ENCODE measurements around the gene TAF5. TPM values are rescaled to one million over a fixed set of nuclear protein-coding genes. Genes with fewer than 3 reads are reported as not detected.
"Not testable (repeated sequence)": the region's sequence is repeated elsewhere in the genome, so short reads cannot be mapped to it uniquely, and the experiment has no call there.

TAF5 gene
- 10 to 100 TPM; 12.0 to 12.4 TPM for total RNA-seq

DNA sequence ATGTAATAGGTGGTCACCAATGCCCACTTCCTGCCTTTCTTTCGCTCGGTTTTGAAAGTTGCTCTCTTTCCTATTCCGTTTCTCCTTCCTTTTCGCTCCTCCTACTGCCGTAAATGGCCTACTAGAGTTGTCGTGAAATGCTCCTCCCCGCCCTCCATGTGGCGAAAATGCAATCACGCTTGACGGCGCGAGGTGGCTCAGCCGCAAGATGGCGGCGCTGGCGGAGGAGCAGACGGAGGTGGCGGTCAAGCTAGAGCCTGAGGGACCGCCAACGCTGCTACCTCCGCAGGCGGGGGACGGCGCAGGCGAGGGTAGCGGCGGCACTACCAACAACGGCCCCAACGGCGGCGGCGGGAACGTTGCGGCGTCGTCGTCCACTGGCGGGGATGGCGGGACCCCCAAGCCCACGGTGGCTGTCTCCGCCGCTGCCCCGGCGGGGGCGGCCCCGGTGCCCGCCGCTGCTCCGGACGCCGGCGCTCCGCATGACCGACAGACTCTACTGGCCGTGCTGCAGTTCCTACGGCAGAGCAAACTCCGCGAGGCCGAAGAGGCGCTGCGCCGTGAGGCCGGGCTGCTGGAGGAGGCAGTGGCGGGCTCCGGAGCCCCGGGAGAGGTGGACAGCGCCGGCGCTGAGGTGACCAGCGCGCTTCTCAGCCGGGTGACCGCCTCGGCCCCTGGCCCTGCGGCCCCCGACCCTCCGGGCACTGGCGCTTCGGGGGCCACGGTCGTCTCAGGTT is at the start of gene TAF5:
TAF5 (plus strand) TSS at position 195 of the 737 bp plus-strand sequence; CDS start at position 209, 14 bp downstream.
- CTCF ChIA-PET = interaction anchor here (0.6 to 1.4 kb wide), 3 partner anchors 24 to 115 kb away, joined by 3 read pairs; no protein-coding TSS in a partner anchor

DNA sequence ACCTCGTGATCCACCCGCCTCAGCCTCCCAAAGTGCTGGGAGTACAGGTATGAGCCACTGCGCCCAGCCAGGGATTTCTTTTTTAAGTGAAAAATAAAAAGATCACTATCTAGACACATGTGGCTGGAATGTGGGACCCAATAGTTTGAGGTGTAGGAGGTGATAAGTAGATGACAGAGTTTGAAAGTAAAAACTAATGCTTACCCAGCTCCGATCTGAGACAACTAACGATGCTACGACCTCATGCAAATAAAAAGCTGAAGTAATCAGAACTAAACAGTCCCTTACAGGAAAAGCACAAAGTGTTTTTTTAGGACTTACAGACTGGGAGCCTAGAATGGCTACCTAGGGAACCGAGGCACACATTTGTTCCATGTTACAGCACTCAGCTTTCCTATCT is 39.9 kb upstream of the TAF5 start:
- ChIA-PET CTCF (no interaction called here), POLR2A (no interaction called here)

More for the DNA sequence above, at the start of gene TAF5:
- POLR2A ChIA-PET = interaction anchor here (0.7 to 1.9 kb wide), 2 partner anchors 17 to 106 kb away, joined by 3 to 7 read pairs; partner anchors contain the start of gene PCGF6

DNA sequence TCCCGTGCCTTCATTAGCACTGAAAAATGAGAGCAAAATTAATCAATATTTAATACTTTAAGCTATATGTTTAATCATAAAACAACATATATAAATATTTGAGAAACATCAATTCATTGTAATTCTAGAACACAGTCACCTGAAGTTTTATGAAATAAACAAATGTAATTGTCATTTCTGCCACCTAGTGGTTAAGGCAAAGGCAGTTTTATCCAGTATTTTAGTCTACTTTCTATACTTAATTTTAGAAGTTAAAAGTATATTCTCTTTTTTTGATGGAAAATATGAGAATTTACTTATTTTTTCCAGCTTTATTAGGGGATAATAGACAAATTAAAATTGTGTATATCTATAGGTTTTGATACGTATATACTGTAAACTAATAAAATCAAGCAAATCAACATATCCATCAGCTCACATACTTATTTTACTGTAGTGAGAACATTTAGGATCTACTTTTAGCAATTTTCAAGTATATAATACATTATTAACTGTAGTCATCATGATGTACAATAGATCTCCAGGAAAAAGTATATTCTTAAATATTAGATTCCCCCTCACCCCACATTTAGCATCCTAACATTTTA is 33.7 kb upstream of the TAF5 start:
- ChIA-PET POLR2A (no interaction called here), CTCF (interaction anchor here (0.6 to 1.6 kb wide), 2 partner anchors 17 to 138 kb away, joined by 3 to 4 read pairs; partner anchors contain the start of gene PCGF6)

DNA sequence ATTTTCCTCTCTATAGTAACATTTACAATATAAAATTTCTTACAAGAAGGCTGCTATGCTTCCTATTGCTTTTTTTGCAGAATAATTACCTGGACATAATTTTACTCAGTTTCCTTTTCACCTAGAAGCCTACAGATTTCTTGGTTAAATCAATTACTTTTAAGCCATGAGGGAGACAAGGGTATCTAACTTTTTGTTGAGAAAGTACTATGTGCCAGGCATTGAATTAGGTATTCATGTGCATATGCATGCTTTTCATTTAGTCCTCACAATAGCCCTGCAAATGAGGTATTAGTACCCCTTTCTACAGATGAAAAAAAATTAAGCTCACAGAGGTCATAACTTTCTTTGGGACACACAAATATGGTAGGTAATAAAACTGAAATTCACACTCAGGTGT is 33.2 kb upstream of the TAF5 start:
- CTCF ChIA-PET = interaction anchor here (0.8 to 1.6 kb wide), 2 partner anchors 16 to 295 kb away, joined by 3 to 4 read pairs; partner anchors contain the start of gene PCGF6
- POLR2A ChIA-PET = no interaction called here

DNA sequence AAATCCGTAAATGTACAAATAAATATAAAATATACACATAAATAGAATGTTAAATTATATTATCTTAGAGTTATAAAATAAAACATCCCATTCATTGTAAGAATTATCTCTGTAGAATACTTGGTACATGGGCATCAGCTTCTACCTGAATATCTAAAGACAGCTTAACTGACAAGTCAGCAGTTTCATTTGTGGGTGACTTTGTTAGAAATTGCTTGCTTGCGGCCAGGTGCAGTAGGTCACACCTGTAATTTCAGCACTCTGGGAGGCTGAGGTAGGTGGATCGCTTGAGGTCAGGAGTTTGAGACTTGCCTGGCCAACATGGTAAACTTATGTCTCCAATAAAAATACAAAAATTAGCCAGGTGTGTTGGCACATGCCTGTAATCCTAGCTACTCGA is 31.4 kb upstream of the TAF5 start:
- CTCF ChIA-PET = no interaction called here
- POLR2A ChIA-PET = no interaction called here

DNA sequence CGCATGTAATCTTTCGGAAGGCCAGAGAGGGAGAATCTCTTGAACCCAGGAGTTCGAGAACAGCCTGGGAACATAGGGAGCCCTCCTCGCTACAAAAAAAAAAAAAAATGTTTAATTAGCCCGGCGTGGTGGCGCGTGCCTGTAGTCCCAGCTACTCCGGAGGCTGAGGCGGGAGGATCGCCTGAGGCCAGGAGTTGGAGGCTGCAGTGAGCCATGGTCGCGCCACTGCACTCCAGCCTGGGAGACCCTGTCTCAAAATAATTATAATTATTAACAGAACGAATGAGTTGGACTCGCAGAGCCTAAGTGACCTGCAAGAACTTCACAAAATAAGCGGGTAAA is 17.6 kb upstream of the TAF5 start:
- ChIA-PET POLR2A (interaction anchor here (0.7 to 1.8 kb wide), 5 partner anchors 17 to 157 kb away, joined by 3 to 7 read pairs (median 4); partner anchors contain the start of genes ATP5MK, NT5C2, PDCD11 and TAF5), CTCF (interaction anchor here (0.8 to 1.1 kb wide), 3 partner anchors 16 to 46 kb away, joined by 3 to 4 read pairs (median 4); partner anchors contain the start of genes ATP5MK and PDCD11)

DNA sequence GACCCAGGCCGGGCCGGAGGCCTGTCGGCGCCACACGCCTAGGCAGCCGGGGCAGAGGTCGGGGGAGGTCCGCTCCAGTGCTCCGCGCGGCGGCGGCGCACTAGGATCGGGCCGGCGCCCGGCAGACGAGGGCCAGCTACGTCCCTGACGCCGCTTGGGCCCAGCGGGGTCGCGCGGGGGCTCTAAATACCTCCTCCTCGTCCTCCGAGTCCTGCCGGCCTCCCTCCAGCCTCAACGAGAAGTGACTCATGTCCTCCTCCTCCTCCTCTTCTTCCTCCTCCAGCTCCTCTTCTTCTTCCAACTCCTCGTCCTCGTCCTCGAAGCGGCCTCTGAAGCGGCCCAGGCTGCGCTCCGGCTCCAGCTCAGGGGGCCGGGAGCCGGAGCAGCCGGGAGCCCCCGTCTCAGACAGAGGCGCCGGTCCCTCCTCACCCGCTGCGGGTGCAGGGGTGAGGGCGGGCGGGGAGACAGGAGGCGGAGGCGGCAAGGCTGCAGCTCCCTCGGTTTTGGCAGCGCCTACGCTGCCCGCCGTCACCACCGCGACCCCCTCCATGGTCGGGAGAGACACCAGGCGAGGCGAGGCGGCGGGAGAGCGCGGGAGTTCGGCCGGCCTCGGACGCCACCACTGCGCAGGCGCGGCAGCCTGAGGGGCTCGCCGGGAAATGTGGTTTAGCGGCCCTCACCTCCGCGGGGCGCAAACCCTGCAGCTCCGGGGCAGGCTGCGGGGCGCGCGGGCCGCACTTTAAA is 17.1 kb upstream of the TAF5 start, which contains the start of gene PCGF6:
PCGF6 (minus strand) TSS at position 624 of the 744 bp plus-strand sequence; CDS start at position 550, 74 bp downstream.
- ChIA-PET POLR2A (interaction anchor here (0.6 to 1.8 kb wide), 7 partner anchors 17 to 310 kb away, joined by 3 to 7 read pairs (median 4); partner anchors contain the start of genes ATP5MK, NT5C2, PDCD11 and TAF5), CTCF (interaction anchor here (0.8 to 1.1 kb wide), 3 partner anchors 17 to 46 kb away, joined by 3 to 4 read pairs (median 4); partner anchors contain the start of genes ATP5MK and PDCD11)

DNA sequence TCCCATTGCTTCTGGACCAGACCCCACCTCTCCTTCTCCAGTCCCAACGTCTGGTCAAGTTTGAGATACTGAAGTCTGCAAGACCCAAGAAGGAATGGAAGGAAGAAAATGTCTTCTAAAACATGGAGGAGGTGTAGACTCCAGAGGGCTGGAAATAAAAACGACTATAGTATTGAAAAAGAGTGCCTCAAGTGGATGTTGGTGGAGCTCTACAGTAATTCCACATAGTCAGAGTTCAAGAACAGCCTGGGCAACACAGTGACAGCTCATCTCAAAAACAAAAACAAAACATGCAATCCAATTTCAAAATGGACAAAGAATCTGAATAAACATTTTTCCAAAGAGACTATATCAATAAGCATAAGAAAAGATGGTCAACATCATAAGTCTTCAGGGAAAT is 14.5 kb upstream of the TAF5 start:
- POLR2A ChIA-PET = no interaction called here
- CTCF ChIA-PET = no interaction called here

DNA sequence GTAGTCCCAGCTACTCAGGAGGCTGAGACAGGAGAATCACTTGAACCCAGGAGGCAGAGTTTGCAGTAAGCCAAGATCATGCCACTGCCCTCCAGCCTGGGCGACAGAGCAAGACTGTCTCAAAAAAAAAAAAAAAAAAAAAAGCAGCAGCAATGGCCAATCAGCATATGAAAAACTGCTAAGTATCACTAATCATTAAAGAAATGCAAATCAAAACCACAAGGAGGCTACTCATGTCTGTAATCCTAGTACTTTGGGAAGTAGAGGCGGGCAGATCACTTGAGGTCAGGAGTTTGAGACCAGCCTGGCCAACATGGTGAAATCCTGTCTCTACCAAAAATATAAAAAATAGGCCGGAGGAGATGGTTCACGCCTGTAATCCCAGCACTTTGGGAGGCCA is 13.2 kb upstream of the TAF5 start:
- POLR2A ChIA-PET = not testable (repeated sequence)
- CTCF ChIA-PET = interaction anchor here (0.6 kb wide), 1 partner anchor 90 kb away, joined by 3 read pairs; no protein-coding TSS in a partner anchor

DNA sequence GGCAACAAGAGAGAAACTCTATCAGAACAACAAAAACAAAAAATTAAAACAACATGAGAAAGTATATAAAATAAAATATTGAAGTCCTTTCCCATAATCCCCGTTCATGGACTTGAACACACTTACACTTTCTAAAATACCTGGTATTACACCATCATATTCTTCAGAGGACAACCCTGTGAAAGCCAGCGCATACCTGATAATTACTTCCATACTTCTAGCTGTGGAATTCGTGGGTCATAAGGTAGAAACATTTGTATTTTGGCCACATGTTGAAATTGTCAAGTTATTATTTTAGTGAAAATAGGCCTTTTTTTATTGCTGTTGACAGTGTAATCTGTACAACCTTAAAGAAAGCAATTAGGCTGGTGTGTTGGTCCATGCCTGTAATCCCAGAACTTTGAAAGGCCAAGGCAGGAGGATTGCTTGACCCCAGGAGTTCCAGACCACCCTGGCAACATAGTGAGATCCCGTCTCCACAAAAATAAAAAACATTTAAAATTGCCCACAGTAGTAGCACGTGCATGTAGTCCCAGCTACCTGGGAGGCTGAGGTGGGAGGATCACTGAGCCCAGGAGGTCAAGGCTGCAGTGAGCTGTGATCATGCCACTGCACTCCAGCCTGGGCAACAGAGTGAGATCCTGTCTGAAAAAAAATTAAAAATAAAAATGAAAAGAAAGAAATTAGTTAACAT is 11.7 kb upstream of the TAF5 start:
- ChIA-PET CTCF (interaction anchor here (0.6 kb wide), 1 partner anchor 17 kb away, joined by 3 read pairs; no protein-coding TSS in a partner anchor), POLR2A (no interaction called here)

DNA sequence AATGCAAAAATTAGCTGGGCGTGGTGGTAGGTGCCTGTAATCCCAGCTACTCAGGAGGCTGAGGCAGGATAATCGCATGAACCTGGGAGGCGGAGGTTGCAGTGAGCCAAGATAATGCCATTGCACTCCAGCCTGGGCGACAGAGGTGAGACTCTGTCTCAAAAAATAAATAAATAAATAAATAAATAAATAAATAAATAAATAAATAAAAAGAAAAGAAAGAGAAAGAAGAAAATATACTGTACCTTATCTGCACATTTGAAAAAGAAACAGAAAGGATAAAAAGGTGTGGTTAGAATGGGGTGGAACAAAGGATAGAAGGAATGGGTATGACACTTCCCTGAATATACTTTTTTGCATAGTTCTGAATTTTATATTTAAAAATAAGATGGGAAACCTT is 8.3 kb upstream of the TAF5 start:
- CTCF ChIA-PET, POLR2A ChIA-PET: not testable (repeated sequence)

DNA sequence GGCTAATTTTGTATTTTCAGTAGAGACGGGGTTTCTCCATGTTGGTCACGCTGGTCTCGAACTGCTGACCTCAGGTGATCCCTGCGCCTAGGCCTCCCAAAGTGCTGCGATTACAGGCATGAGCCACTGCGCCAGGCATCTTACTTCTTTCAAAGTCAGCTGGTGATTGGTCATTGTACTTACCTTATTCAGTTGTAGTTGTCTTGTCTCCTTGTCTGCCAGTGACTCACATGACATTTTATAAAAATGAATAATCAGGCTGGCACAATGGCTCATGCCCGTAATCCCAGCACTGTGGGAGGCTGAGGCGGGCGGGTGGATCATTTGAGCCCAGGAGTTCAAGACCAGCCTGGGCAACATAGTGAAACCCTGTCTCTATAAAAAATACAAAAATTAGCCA is 7.0 kb upstream of the TAF5 start:
- CTCF ChIA-PET, POLR2A ChIA-PET: not testable (repeated sequence)

DNA sequence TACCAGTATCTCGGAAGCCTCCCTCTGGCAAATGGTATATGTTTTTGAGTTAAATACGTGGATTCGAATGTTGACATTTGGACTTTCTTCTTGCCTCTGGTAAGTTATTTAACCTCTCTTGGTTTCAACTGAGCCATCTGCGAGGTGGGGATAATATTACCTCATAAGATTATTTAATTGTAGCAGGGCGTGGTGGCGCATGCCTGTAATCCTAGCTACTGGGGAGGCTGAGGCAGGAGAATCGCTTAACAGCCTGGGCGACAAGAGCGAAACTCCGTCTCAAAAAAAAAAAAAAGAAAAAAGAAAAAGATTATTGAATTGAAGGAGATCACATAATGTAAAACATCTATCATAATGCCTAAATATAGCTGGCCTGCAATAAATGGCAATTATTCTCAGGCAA is 396 bp upstream of the TAF5 start:
- POLR2A ChIA-PET = interaction anchor here (1.9 kb wide), 1 partner anchor 16 kb away, joined by 7 read pairs; the partner anchor contains the start of gene PCGF6
- CTCF ChIA-PET = interaction anchor here (0.6 to 1.4 kb wide), 2 partner anchors 25 to 102 kb away, joined by 3 read pairs; no protein-coding TSS in a partner anchor

DNA sequence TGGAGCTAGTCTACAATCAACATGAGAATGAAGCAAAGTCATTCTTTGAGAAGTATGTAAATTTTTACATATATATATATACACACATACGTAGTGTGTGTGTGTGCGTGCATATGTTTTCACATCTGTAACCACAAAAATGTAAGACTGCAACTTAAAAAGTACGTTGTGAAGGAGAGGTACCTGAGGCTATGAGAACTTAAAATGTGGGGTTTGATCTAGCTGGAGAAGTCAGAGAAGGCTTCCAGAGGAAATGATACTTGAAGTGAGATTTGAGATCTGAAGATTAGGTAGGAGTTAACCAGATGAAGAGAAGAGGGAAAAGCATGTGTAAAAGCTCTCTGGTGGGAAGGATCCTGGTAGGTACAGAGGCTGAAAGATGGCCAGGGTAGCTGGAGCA is 5.8 kb downstream of the TAF5 start:
- CTCF ChIA-PET = interaction anchor here (0.8 to 2.1 kb wide), 2 partner anchors 16 to 22 kb away, joined by 3 to 4 read pairs; partner anchors contain the start of gene ATP5MK
- POLR2A ChIA-PET = interaction anchor here (1.1 kb wide), 1 partner anchor 23 kb away, joined by 5 read pairs; the partner anchor contains the start of genes ATP5MK and PDCD11

DNA sequence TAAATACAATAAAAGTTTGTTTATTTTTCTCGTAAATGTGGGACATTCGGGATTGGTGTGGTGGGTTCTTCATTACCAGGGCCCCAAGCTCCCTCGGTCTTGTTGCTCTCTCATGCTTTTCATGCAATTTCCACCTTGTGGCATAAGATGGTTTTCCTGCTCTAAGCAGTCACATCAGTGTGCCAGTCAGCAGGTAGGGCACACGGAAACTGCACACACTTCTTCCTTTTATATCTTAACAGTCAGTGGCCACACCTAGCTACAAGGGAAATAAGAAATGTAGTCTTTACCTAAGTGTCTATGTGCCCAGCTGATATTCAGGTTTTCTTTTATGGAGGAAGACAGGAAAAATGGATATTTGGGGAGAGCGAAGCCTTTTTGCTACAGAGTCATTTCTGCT is 6.5 kb downstream of the TAF5 start:
- POLR2A ChIA-PET = interaction anchor here (0.5 to 1.1 kb wide), 2 partner anchors 22 to 45 kb away, joined by 3 to 5 read pairs; partner anchors contain the start of genes ATP5MK and PDCD11
- CTCF ChIA-PET = no interaction called here

DNA sequence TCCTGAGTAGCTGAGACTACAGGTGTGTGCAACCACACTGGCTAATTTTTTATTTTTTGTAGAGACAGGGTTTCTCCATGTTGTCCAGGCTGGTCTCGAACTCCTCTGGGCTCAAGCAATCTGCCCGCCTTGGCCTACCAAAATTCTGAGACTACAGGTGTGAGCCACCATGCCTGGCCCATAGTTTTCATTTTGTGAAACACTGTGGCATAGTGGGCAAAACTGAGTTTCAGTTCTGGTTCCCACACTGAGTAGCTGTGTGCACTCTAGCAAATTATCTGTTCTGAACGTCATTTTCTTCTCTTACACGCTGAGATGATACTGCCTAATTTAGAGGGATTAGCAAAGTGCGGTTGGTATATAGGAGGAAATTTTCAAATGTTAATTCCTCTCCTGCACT is 15.0 kb downstream of the TAF5 start:
- ChIA-PET CTCF (no interaction called here), POLR2A (no interaction called here)

DNA sequence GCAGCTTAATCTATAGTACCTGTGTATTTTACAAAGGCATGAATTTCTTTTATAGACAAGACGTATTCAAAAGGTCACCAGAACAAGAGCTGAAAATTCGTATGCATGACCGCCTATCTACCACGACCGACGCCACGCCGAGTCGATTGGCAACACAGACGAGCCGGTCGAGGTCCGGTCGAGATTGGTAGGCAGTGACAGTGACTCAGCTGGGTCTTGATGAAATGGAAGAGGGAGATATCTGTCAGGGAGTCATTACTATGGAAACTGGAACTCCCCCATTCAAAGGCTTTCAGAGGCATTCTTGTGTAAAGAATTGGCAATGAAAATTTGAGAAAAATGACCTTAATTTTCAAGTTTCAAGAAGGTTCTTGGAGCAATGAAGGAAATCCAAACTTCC is 26.4 kb downstream of the TAF5 start:
- POLR2A ChIA-PET = no interaction called here
- CTCF ChIA-PET = interaction anchor here (0.7 kb wide), 1 partner anchor 730 kb away, joined by 3 read pairs; no protein-coding TSS in a partner anchor

DNA sequence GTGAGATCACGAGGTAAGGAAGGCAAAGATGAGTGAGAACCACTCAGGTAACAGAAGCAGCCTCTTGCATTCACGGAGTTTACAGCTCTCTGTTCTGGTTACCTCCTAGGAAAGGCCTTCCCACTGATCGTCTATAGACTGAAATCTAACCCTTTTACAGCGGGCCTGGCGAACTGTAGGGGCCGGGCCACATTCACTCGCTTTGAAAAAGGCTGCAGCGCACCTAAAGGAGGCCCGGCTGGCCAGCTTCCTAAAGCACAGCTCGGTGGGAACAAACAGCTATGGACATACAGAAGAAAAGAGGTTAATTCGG is 27.9 kb downstream of the TAF5 start:
- ChIA-PET CTCF (interaction anchor here (1.3 to 1.4 kb wide), 3 partner anchors 23 to 81 kb away, joined by 3 to 4 read pairs (median 4); partner anchors contain the start of gene PCGF6), POLR2A (interaction anchor here (0.6 to 1.5 kb wide), 4 partner anchors 19 to 387 kb away, joined by 4 to 9 read pairs (median 4); no protein-coding TSS in a partner anchor)
